GM10266 (cell line): ENCODE results near the gene PSMC3.
A peak's percentile ranks its signal among the peaks of the same experiment; 100 is the strongest.

ENCODE experiments used
- DNase-seq: peaks from one replicate; pipeline ENCODE4 v3.0.0; 2012; ENCODE audit errors: extremely low spot score
- CTCF ChIP-seq: IDR thresholded peaks from 2 replicates; pipeline ENCODE4 v1.5.1; 2012; ENCODE audit warnings: mild to moderate bottlenecking, low read depth; ENCODE audit not compliant: control insufficient read depth, insufficient read depth; ENCODE audit errors: missing control alignments

Gene PSMC3

GRCh38 chr11:47413351-47413750 lies 12.9 kb downstream of the PSMC3 start:
- no peak for TF ChIP-seq CTCF
- no peak for DNase-seq

- peak; percentile 97 for TF ChIP-seq CTCF
- peak; percentile 67 for DNase-seq
Measured at GRCh38 chr11:47411884-47412746, 14.1 kb downstream of the PSMC3 start.

- no peak for TF ChIP-seq CTCF
- no peak for DNase-seq
Measured at GRCh38 chr11:47410370-47411264, 15.6 kb downstream of the PSMC3 start.

GRCh38 chr11:47409440-47410369 lies 16.5 kb downstream of the PSMC3 start:
- DNase-seq, result no peak
- TF ChIP-seq CTCF, result no peak

GRCh38 chr11:47408598-47409439 lies 17.4 kb downstream of the PSMC3 start:
- no peak for DNase-seq
- no peak for TF ChIP-seq CTCF
